OCI-LY7 (cell line): ENCODE results near the gene TIAL1. TPM values are rescaled to one million over a fixed set of nuclear protein-coding genes. Genes with fewer than 3 reads are reported as not detected.

Experiments used
- BruUV-seq: library from RNA; stranded (reverse); fragments of 400-500 nt; replicated peaks from 2 replicates; lab custom pipeline; 2021; lab: Mats Ljungman, UMichigan
- CTCF ChIA-PET: fragments of 300-600 bp; sonication (Branson Sonifier 250); formaldehyde crosslinking; loops from one replicate; lab custom pipeline; 2022; ENCODE audit warnings: antibody characterized with exemption; ENCODE audit not compliant: unreplicated experiment; lab: Charles Lee
- POLR2A ChIA-PET: fragments of 300-600 bp; sonication (Branson Sonifier 250); formaldehyde crosslinking; loops from one replicate; lab custom pipeline; 2022; ENCODE audit warnings: antibody characterized with exemption; lab: Charles Lee
- DNase-seq: peaks from one replicate; pipeline ENCODE4 v3.0.0-alpha.2; 2015; ENCODE audit warnings: low spot score
- H2AFZ ChIP-seq: fragments of 200-600 bp; sonication (generic), shearing (Covaris generic); 2 replicates; pipeline ENCODE4 v1.6.1; 2014; ENCODE audit warnings: mild to moderate bottlenecking, antibody characterized with exemption, low read length, moderate library complexity
- H3K27ac ChIP-seq: fragments of 200-600 bp; sonication (generic); 2 replicates; pipeline ENCODE4 v1.5.1; 2014; ENCODE audit warnings: mixed run types, low read depth, mild to moderate bottlenecking, moderate library complexity, low read length, inconsistent platforms; ENCODE audit not compliant: poor library complexity, severe bottlenecking
- H3K36me3 ChIP-seq: fragments of 200-600 bp; sonication (generic); 2 replicates; pipeline ENCODE4 v1.6.1; 2014; ENCODE audit warnings: mild to moderate bottlenecking, antibody characterized with exemption, low read length, moderate library complexity, mixed read lengths; ENCODE audit not compliant: insufficient read depth
- H3K4me1 ChIP-seq: fragments of 200-600 bp; sonication (generic); 2 replicates; pipeline ENCODE4 v1.5.1; 2014; ENCODE audit warnings: mild to moderate bottlenecking, low read length; ENCODE audit not compliant: insufficient read depth, poor library complexity, severe bottlenecking
- H3K4me2 ChIP-seq: fragments of 200-600 bp; sonication (generic); 2 replicates; pipeline ENCODE4 v1.6.1; 2014; ENCODE audit warnings: mild to moderate bottlenecking, low read length
- H3K4me3 ChIP-seq: fragments of 200-600 bp; sonication (generic); 2 replicates; pipeline ENCODE4 v1.5.1; 2014; ENCODE audit warnings: mild to moderate bottlenecking, low read depth, low read length; ENCODE audit not compliant: poor library complexity, severe bottlenecking
- H3K79me2 ChIP-seq: fragments of 200-600 bp; sonication (generic); 2 replicates; pipeline ENCODE4 v1.6.1; 2016; ENCODE audit warnings: low read depth, mild to moderate bottlenecking, low read length, moderate library complexity, mixed read lengths; ENCODE audit not compliant: insufficient read depth
- H3K9me2 ChIP-seq: fragments of 200-600 bp; sonication (generic); 2 replicates; pipeline ENCODE4 v1.6.1; 2016; ENCODE audit warnings: mild to moderate bottlenecking, low read length, mixed read lengths; ENCODE audit not compliant: insufficient read depth
- H3K9me3 ChIP-seq: fragments of 200-600 bp; sonication (generic); 2 replicates; pipeline ENCODE4 v1.6.1; 2014; ENCODE audit warnings: mild to moderate bottlenecking, mixed run types, low read length, mixed read lengths
- H4K20me1 ChIP-seq: fragments of 200-600 bp; sonication (generic); 2 replicates; pipeline ENCODE4 v1.6.1; 2014; ENCODE audit warnings: mild to moderate bottlenecking, antibody characterized with exemption, low read length, moderate library complexity, mixed read lengths; ENCODE audit not compliant: insufficient read depth
- EZH2phosphoT487 ChIP-seq: fragments of 200-600 bp; sonication (generic); IDR thresholded peaks from 2 replicates; pipeline ENCODE4 v1.6.1; 2018; ENCODE audit warnings: low read depth, borderline replicate concordance, mild to moderate bottlenecking, mixed run types, antibody characterized with exemption, low read length, moderate library complexity, mixed read lengths
- intact Hi-C: fragments of 100-400 bp; cut with micrococcal nuclease; formaldehyde crosslinking; loops from one replicate; pipeline ENCODE4 v1.10.0; 2022; ENCODE audit not compliant: unreplicated experiment
- total RNA-seq, 2 experiments: library from RNA; depleted of rRNA in 1 of 2; stranded (reverse); fragments of >200 nt in 1 of 2; shearing (Covaris generic) in 1 of 2; gene quantifications; 2 replicates each; pipeline ENCODE4 v1.2.3, GENCODE V29; 2014 to 2022
- TF ChIP-seq, protein P1 (sequence below): fragments of 200-600 bp; sonication (generic); conservative IDR thresholded peaks from 2 replicates; pipeline ENCODE4 v1.5.1; 2014; ENCODE audit warnings: mild to moderate bottlenecking, antibody characterized with exemption, low read length, moderate library complexity, mixed read lengths

TIAL1 gene
- total RNA-seq, 2 experiments from 2014 or later = 61.1 to 172 TPM

DNA sequence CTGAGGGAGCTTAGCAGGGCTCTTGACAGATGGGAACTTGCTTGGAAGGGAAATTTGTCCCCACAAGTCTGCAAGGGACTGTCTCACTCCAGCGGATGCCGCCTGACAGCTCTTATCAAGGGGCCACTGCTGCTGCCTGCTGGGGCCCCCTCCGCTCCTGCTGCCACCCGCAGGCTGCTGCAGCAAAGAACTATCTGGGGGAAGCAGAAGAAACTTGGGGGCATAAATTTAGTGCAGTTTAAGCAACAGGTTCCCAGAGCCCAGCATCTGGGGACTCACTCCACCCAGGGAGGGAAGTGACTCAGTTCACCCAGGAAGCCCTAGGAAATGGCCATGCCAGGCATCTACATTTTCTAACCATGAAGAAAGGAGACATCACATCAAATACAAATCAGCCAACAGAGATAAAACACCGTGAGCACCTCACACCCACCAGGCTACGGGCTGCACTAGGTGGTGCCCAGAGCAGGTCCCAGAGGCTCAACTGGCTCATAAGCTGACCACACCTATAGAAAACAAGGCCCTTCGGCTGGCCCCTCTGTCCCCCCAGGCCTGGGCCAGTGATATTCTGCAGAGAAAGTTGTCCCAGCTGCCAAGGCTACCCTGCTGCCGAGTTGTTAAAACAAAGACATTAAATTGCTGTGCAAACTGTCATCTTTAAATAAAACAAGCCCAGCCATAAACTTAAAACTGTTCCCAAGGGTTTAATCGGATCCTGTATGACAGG is 58.0 kb downstream of the TIAL1 start:
- H2AFZ ChIP-seq = no peak overlapping the region
- CTCF ChIA-PET = no interaction called here
- TF ChIP-seq, protein P1, sequence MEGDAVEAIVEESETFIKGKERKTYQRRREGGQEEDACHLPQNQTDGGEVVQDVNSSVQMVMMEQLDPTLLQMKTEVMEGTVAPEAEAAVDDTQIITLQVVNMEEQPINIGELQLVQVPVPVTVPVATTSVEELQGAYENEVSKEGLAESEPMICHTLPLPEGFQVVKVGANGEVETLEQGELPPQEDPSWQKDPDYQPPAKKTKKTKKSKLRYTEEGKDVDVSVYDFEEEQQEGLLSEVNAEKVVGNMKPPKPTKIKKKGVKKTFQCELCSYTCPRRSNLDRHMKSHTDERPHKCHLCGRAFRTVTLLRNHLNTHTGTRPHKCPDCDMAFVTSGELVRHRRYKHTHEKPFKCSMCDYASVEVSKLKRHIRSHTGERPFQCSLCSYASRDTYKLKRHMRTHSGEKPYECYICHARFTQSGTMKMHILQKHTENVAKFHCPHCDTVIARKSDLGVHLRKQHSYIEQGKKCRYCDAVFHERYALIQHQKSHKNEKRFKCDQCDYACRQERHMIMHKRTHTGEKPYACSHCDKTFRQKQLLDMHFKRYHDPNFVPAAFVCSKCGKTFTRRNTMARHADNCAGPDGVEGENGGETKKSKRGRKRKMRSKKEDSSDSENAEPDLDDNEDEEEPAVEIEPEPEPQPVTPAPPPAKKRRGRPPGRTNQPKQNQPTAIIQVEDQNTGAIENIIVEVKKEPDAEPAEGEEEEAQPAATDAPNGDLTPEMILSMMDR = peak; percentile 68
- no peak for TF ChIP-seq EZH2phosphoT487
- intact Hi-C loops = no loop called here
- peaks cover 46% of the 10 kb centered on the region for H3K4me1 ChIP-seq
- no TSS peak for BruUV-seq
- H3K79me2 ChIP-seq = no peaks in the 10 kb centered on the region
- no peak overlapping the region for H3K27ac ChIP-seq
- H3K4me3 ChIP-seq = no peak overlapping the region
- POLR2A ChIA-PET = interaction anchor here (1.1 to 2.1 kb wide), 2 partner anchors 9 to 21 kb away, joined by 3 to 7 read pairs; no protein-coding TSS in a partner anchor
- peak; percentile 40 for DNase-seq
- peak overlapping the region; percentile 38 for H3K4me2 ChIP-seq
- no peaks in the 10 kb centered on the region for H4K20me1 ChIP-seq
- H3K9me2 ChIP-seq = no peaks in the 10 kb centered on the region
- H3K9me3 ChIP-seq = no peaks in the 10 kb centered on the region
- no peaks in the 10 kb centered on the region for H3K36me3 ChIP-seq

DNA sequence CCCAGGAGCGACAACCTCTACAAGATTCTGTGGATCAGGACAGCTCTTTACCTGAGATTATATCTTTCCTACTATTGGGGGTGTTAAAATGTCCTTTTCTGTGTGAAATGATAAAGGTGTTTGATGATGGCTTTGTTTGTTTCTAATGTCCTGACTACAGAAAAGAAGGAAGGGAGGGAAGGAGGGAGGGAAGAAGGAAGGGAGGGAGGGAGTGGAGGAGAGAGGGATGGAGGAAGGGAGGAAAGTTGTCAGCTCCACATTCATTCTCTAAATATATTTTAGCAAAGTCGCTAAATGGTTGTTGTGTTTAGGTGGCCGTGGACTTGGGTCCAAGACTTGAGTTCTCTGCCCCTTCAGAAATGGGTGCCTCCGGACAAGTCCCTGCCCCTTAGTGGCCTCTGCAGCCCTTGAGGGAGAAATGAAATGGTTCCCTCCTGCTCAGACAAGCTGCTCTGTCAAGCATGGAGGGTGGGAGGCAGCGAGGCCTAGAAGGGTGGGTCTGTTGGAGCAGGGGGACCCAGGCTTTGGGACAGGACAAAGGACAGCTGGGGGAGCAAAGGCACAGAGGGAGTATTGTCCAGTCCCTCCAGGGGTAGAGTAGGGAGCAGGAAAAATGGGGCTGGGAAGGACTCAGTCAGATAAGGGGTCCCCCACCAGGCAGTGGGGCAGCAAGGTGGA is 58.7 kb downstream of the TIAL1 start:
- Histone ChIP-seq H3K4me2 (no peak overlapping the region), H2AFZ (no peak overlapping the region), H3K36me3 (no peaks in the 10 kb centered on the region), H3K4me1 (peaks cover 40% of the 10 kb centered on the region), H4K20me1 (0 out of 2 replicates have a peak, but pooled peaks cover 4% of the 10 kb centered on the region), H3K4me3 (no peak overlapping the region), H3K9me2 (no peaks in the 10 kb centered on the region), H3K27ac (no peak overlapping the region), H3K79me2 (no peaks in the 10 kb centered on the region), H3K9me3 (no peaks in the 10 kb centered on the region)
- DNase-seq = no peak
- no TSS peak for BruUV-seq
- POLR2A ChIA-PET = interaction anchor here (0.7 to 2.1 kb wide), 4 partner anchors 8 to 309 kb away, joined by 3 to 7 read pairs (median 4); no protein-coding TSS in a partner anchor
- CTCF ChIA-PET = no interaction called here
- TF ChIP-seq EZH2phosphoT487 = no peak
- TF ChIP-seq, protein P1 = no peak
- intact Hi-C loops = no loop called here
